HL-60 (cell line): Measurements from ENCODE around the gene NUP98.

Source experiments
- CTCF ChIP-seq: IDR thresholded peaks from one replicate; pipeline ENCODE4 v1.5.1; 2011; ENCODE audit warnings: low read length, control low read depth, inconsistent platforms; ENCODE audit not compliant: insufficient read depth
- POLR2AphosphoS5 ChIP-seq: IDR thresholded peaks from 2 replicates; pipeline ENCODE4 v1.6.1; 2012; ENCODE audit warnings: low read depth

GRCh38 chr11:3827434-3828186, 30.3 kb upstream of the NUP98 start:
- TF ChIP-seq CTCF (no peak), POLR2AphosphoS5 (no peak; the same call in 1 of the 2 replicates)
